HG03469 (cell line): Measurements from ENCODE around the gene TWNK.
"Not testable (repeated sequence)": the region's sequence is repeated elsewhere in the genome, so short reads cannot be mapped to it uniquely, and the experiment has no call there.

Experiments used
- ATAC-seq: cut with Tn5 transposase; IDR thresholded peaks from one replicate; pipeline ENCODE4 v1.9.1; 2021; ENCODE audit warnings: mild to moderate bottlenecking, moderate library complexity, moderate number of reproducible peaks; ENCODE audit not compliant: unreplicated experiment

TWNK gene

GRCh38 chr10:100972904-100973535 is 14.3 kb upstream of the TWNK start:
- ATAC-seq: no peak

DNA sequence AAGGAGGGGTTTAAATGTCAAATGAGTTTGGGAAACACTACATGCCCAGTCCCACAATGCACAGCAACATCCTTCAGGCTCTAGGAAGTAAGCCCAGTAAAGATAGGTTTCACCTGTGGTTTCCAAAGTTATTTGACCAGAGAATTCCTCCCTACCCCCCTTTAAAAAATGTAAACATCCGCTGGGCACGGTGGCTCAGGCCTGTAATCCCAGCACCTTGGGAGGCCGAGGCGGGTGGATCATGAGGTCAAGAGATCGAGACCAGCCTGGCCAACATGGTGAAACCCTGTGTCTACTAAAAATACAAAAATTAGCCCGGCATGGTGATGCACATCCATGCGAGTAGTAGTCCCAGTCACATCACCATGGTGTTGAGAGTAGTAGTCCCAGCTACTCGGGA is 11.9 kb upstream of the TWNK start:
- not testable (repeated sequence) for ATAC-seq

- no peak for ATAC-seq
Observed at GRCh38 chr10:100976906-100977305, 10.4 kb upstream of the TWNK start.

DNA sequence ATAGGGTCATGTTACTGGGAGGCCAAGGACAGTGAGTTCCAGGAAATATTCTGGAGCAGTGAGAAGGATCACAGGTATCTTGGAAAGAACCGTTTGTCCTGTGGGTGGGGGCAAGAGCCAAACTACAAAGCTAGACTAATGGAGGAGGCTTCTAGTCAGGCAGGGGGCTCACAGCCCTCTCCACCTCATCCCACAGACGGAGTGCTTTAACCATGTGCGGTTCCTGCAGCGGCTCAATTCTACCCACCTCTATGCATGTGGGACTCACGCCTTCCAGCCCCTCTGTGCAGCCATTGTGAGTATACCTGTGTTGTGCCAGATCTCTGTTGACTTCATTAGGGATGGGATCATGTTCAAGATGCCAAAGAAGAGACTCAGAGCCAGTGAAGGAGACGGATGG is 9.9 kb upstream of the TWNK start:
- ATAC-seq: no peak

DNA sequence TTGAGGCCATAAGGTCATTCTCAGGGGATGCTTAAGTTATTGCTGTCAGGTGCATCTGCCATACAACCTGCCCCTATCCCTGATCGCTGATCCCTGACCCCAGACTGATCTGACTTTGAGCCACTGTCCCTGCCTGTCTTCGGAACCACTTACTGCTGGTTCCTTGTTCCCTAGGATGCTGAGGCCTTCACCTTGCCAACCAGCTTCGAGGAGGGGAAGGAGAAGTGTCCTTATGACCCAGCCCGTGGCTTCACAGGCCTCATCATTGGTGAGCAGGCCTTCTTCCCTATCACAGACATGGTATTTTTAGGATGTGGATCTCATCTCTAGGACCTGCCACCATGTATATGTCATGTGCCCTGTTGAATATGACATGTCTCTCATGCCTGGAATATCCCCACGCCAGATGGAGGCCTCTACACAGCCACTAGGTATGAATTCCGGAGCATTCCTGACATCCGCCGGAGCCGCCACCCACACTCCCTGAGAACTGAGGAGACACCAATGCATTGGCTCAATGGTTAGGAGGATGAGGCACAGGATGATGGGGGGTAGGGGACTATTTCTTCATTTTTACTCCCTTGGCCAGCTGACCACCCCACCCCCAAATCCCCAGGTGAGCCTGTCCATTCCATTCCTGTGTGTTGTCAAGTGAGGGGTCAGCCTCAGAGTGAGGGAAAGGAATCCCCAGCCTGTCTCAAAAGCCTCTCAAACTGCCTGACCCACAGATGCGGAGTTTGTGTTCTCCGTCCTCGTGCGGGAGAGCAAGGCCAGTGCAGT is 9.0 kb upstream of the TWNK start:
- ATAC-seq: no peak

GRCh38 chr10:100978901-100979195 is 8.5 kb upstream of the TWNK start:
- no peak for ATAC-seq

- no peak for ATAC-seq
Observed at GRCh38 chr10:100979791-100980272, 7.5 kb upstream of the TWNK start.

DNA sequence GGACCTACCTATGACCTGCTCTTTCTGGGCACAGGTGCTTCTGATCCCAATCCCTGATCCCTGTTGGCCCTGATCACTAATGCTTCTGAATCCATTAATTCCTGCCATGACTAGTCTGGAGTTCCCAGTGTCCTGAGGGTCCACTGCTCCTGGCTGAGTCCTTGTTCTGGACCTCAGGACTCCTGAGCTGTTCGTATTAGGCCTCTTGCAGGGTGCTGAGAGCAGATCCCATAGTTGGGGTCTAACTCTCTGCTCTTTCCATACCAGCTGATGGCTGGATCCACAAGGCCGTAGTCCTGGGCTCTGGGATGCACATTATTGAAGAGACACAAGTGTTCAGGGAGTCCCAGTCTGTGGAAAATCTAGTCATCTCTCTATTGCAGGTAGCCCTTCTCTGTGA is 7.0 kb upstream of the TWNK start:
- no peak for ATAC-seq

- ATAC-seq: no peak
Observed at GRCh38 chr10:100980711-100981110, 6.6 kb upstream of the TWNK start.

DNA sequence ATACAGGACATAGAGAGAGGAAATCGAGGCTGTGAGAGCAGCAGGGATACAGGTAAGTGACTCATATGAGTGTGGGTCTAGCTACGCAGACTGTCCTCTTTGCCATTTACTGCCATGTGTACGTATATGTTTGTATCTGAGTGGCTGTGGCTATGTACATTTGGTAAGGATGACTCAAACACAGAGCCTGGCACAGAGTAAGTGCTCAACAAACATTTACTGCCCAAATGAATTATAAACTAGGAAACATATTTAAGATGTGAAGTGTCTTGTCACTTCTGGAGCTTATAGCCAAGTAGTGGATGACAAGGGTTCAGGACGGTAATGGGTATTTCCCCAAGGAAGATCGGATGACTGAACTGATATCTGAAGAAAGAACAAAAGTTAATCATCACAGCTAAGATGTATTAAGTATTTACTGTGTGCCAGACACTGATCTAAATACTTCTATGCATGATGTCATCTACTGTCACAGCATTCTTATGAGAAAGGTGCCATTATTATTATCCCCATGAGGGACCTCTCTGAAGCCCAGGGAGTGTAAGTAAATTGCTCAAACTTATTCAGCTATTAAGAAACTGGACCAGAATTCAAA is 6.1 kb upstream of the TWNK start:
- no peak for ATAC-seq

GRCh38 chr10:100982916-100983830 is 4.2 kb upstream of the TWNK start:
- no peak for ATAC-seq

- ATAC-seq: no peak
Observed at GRCh38 chr10:100983868-100984671, 3.3 kb upstream of the TWNK start.

DNA sequence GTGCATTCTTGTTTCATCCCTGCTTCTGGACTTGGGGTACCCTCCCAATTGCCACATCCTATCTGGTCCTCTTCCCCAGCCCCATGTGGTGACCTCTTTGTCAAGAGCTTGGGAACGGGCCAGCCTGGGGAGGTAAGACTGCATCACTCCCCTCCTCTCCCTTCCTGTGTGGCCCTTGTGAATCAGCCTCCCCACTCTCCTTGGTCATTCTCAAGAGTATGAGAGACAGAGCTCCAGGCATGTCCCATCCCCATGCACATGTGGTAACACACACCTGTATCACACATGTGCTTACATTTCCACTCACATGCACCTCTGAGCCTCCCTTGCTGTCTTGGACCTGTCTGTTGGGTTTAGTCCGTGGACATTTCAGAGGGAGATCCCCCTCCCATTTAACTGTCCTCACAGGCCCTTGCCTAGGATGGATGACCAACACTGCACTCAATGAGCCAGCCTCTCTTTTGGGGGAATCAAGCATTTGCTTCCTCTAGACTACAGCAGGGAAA is 2.6 kb upstream of the TWNK start:
- no peak for ATAC-seq

GRCh38 chr10:100985336-100985735 is 2.0 kb upstream of the TWNK start:
- ATAC-seq: no peak

DNA sequence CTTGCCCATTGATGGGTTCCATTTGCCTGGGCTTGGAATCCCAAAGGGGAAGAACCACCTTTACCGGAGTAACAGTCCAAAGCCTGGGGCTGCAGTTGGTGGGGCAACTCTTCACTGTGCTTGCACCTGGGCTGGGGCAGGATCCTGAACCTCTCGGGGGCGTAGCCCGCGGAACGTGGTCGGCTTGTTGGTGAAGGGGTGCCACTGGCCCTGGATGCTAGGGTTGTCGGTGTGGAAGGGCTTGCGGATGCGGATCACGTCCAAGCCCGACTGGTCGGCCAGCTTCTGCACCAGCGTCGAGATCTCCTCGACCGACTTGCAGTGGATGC is 756 bp upstream of the TWNK start:
- ATAC-seq: no peak

DNA sequence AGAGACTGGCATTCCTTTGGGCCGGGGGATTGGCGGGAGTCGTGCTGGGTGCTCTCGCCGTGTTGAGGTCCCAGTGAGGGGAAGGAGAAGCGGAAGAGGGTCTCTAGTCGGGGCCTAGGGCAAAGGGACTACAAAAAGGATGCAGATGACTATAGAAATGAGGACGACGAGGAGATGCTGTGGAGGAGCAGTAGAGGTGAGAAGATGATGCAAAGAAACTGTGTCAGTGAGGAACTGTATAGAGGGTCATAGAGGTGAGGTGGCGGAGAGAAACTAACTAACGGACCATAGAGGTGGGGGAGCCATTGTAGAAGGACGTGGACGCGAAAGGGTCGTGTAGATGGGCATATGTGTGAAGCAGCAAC is 324 bp downstream of the TWNK start:
- no peak for ATAC-seq

- no peak for ATAC-seq
Observed at GRCh38 chr10:100988166-100988565, 823 bp downstream of the TWNK start.

DNA sequence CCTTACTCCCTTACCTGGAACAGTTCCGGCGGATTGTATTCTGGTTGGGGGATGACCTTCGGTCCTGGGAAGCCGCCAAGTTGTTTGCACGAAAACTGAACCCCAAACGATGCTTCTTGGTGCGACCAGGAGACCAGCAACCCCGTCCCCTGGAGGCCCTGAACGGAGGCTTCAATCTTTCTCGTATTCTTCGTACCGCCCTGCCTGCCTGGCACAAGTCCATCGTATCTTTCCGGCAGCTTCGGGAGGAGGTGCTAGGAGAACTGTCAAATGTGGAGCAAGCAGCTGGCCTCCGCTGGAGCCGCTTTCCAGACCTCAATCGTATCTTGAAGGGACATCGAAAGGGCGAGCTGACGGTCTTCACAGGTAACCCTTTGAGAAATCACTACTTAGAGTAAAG is 1.7 kb downstream of the TWNK start:
- no peak for ATAC-seq

GRCh38 chr10:100993986-100994708 is 6.8 kb downstream of the TWNK start:
- ATAC-seq: no peak

DNA sequence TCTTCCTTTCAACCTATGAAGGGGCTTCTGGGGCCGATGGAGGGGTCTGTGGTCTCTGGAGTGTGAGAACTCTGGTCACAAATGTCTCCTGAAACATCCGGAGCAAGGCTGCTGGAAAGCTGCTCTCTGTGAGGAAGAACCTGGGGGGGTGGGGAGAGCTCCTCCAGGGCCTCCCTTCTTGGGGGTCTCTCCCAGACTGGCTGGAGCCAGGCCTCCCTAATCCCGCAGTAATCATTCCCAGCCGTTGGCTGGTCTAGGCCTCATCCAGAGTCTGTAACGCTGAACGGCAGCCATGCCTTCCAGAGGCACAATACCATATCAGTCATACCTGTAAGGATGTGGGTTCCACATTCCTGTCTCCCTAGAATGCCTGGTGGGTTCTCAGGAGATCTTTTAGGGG is 7.8 kb downstream of the TWNK start:
- no peak for ATAC-seq
